Left forelimb (tissue), 1 donor: ENCODE measurements around the gene METTL13.

ENCODE experiments used
- DNase-seq: peaks from one replicate; pipeline ENCODE4 v3.0.0-alpha.2; 2018; ENCODE audit warnings: low spot score

Gene METTL13

DNA sequence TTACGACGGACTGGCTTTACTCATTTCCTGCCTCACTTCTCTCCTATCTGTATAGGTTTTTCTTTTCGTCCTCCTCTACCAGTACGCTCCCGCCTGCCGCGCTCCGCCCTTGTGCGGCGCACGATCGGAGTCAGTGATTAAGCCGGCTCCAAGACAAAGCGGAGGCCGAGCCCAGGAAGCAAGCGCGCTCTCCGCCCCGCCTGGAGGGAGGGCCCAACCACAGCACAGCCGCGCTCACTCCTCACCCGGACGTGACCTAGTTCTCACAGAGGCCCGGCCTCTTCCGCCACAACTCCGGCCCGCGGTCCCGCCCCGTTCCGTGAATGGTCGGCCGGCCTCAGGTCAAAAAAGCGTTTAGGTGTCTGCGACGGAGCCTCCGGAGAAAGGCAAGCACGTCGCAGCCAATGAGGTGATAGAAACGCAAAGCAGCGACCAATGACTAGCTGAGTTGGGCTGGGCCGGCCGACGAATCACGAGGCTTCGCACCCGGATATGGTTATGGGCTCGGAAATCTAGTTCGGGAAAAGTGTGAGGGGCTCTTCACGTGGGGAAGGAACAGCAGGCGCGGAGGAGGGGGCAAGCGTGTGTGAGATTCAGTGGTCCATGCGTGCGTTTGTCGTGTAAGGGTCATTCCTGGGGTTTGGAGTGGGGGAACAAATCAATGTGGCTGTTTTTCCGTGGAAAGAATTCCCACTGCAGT lies at the start of gene METTL13:
Gene METTL13 (plus strand): TSS at position 485 of the 700 bp plus-strand sequence. CDS start 308 bp downstream, outside the sequence.
- DNase-seq: peak; percentile 98

GRCh38 chr1:171736196-171736595 lies 45.3 kb upstream of the METTL13 start:
- DNase-seq: no peak

- no peak for DNase-seq
Observed at GRCh38 chr1:171738911-171739310, 42.5 kb upstream of the METTL13 start.

DNA sequence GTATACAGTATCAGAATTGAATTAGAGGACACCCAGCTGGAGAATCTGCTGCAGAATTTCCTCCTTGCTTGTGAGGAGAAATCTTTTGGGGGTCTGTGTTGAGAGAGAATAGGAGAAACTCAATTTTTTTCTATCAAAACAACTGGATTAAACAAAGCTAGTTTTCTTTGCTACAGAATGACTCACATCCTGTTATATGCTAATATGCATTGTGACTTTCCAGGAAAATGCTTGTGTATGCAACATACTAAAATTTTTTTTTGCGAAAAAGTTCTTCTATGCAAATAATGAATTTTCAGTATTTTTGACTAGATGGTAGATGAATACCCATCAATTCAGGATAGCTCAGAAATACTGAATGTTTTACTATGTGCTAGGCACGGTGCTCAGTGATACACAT lies 41.8 kb upstream of the METTL13 start:
- no peak for DNase-seq

- no peak for DNase-seq
Observed at GRCh38 chr1:171740356-171740863, 41.0 kb upstream of the METTL13 start.

DNA sequence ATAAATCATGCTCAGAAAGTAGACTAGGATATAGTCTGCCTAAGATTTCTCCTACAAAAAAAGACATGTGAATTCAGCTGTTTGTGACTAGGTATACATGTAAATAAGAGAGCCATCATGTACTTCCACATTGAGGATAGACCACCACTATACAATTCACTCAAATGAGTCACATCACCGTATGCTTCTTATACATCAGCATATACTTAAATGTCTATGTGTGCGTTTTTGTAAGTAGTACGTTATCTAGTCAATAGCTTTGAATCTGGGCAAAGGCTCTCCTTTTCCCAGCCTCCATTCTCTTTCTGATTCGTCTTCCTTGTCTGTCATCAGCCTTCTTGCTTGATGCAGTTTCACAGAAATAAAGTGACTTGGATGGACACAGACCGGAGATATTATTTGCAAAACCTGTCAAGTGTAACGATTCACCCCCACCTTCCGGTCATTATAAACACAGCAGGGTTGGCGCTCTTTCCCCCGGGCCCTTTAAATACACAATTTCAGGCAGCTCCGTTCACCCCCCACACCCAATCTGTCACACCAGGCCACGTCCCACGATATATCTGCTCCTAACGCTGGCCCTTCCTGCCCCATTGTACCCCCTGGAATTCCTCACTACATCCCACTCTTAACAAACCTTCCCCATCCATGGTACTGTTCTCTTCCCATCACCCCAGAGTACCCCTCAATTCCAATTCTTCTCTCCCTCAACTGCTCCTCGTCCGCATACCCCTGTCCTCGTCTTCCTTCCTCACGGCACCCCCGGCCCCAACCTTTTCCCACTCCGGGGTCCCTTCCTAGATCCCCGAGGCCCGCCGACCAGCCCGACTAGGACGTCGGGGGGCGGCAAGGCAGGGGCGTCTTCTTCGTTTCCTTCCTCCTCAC lies 40.2 kb upstream of the METTL13 start:
- DNase-seq: no peak

GRCh38 chr1:171741872-171742576 lies 39.4 kb upstream of the METTL13 start, which contains the start of gene VAMP4:
Gene VAMP4, minus strand, starts transcription at chr1:171742065. Its CDS starts 3,651 bp downstream, at chr1:171738414.
- peak; percentile 92 for DNase-seq

GRCh38 chr1:171742577-171742922 lies 38.9 kb upstream of the METTL13 start:
- DNase-seq: peak; percentile 74

DNA sequence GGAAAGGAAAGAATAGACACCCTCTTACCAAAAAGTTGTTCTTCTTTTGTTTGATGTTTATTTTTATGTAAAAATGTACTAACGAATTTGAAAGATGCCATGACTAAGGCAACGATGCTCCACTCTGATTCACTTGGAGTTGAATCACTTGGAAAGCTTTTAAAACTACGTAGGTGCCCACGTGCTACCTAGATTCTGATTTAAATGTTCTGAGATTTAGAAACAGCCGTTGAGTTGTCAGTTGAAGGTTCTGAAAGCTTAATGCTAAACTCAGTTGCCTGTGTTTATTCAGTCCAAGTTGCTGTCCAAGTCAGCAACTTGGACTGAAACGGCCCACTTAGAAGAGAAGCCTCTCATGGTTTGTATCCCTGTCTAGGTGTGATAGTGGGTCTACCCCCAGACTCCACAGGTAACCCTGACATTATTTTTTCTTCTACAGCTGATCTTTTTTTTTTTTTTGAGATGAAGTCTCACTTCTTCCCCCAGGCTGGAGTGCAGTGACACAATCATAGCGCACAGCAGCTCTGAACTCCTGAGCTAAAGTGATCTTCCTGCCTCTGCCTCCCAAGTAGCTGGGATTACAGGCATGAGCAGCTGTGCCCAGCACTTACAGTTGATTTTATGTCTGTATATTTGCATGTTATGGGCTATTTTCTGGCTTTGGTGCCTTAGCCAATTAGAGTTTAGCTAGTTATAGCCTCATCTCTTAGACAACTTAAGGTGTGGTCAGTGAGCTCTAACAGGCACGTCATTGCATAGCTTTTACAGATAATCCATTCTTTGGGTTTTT lies 38.2 kb upstream of the METTL13 start:
- DNase-seq: no peak

DNA sequence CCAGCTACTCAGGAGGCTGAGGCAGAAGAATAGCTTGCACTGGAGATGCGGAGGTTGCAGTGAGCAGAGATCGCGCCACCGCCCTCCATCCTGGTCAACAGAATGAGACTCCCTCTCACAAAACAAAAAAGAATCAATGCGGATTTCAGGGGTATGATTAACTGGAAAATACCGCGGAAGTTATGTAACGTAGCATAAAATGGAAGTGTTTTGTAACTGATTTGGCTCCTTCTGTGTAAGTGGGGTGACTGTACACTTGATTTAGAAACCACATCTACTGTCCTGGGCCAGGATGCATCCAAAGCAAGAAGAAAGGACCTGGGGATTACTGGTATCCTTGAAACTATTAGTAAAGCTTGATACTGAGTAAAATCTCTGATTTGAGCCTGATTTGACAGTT lies 36.5 kb upstream of the METTL13 start:
- DNase-seq: no peak

GRCh38 chr1:171748651-171749050 lies 32.8 kb upstream of the METTL13 start:
- DNase-seq: no peak

GRCh38 chr1:171751221-171751620 lies 30.2 kb upstream of the METTL13 start:
- DNase-seq: no peak

DNA sequence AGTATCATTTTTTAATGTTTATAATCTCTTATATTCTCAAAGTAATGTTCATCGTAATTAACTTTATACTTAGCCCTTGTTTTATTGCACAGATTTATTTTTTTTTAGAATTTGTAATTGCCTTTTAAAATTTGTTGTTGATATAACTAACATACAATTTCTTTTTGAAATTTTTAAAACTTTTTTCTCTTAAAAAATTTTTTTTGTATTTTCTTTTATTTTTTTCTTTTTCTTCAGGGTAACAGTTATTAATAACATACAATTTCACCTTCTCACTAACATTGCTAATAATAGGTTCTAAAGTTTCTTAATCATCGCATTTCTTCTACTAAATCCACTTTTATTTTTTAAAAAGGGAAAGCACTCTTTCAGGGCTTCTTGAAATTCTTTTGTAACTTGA lies 28.3 kb upstream of the METTL13 start:
- DNase-seq: no peak

- DNase-seq: no peak
Observed at GRCh38 chr1:171753685-171754352, 27.6 kb upstream of the METTL13 start.

GRCh38 chr1:171754353-171754705 lies 27.1 kb upstream of the METTL13 start:
- no peak for DNase-seq

DNA sequence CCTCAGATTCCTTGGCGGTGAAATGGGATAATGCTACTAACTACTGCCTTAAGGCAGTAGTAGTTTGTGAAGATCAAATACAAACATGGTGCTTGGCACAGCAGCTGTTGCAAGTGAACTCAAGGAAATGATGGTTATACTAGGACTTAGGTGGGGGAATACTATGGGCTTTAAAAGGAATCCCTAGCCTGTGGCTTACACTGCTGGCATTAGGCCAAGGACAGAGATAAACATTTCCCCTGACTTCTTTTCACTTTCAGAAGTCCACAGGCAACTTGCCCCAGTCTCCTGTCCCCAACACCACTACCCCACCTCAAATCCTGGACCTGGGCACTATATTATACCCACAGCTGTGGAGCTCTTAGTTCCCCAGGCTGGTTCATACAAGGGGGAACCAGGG lies 26.5 kb upstream of the METTL13 start:
- DNase-seq: no peak

DNA sequence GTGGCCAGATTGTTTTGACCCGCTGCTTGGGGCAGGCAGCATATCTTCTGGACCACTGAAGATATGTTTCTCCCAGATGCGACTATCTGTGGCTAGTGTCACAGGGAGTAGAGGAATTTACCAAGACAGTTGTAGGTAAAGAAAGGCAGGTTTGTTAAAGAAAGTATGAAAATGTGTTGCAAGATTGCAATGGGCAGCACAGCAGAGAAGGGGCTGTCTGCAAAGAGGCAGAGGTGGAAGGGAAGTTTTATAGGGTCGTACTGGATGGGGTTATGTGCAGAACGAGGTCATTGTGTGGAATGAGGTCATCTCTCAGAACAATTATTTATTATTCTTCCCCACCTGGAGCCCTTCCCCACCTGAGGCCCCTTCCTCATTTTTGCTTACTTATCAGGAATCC lies 24.6 kb upstream of the METTL13 start:
- DNase-seq: no peak

DNA sequence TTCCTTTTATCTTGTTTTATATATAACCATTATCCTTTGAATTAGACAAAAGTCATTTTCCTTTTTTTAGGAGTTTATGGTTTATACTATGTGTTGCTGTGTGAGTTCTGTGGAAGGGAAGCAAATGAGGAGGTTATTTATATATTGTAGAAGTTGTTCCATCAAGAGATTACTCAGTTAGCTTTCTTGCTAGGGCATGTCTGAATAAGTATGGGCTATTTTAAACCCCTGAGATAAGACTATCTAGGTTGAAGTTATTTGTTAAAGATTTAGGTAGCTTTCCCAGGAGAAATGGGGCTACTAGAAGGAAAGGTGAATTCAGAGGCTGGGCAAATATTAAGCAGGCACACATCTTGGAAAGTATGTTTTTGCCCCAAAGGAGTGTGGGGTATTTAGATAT lies 23.4 kb upstream of the METTL13 start:
- no peak for DNase-seq

- DNase-seq: no peak
Observed at GRCh38 chr1:171762143-171762563, 19.3 kb upstream of the METTL13 start.

DNA sequence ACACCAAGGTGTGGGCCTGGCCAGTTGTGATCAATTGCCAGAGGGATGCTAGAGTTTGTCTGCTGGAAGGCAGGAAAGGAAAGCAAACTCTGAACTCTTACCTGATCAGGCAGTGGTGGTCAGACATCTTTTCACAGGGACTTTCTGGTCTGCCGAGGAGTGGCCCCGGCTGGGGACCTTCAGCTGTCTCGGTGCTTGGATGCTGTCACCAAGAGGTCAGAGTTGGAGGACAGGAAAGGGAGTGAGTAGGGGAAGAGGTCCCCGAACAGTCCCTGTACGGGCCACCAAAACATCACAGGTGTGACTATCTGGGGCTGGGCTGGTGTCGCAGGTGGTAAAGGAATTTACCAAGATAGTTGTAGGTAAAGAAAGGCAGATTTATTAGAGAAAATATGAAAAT lies 17.7 kb upstream of the METTL13 start:
- DNase-seq: no peak

- DNase-seq: no peak
Observed at GRCh38 chr1:171769171-171769570, 12.3 kb upstream of the METTL13 start.
